NCI-H146 treated with DMSO at 0.1 percent for 48 hours (cell line): ENCODE results near the gene KIAA1210.

Experiments used
- DNase-seq: peaks from one replicate; lab custom pipeline; 2025; ENCODE audit not compliant: unreplicated experiment; lab: John Stamatoyannopoulos, UW

Gene KIAA1210

GRCh38 chrX:119093991-119094735 lies 33.4 kb downstream of the KIAA1210 start:
- no peak for DNase-seq

GRCh38 chrX:119090627-119091026 lies 37.0 kb downstream of the KIAA1210 start:
- no peak for DNase-seq

DNA sequence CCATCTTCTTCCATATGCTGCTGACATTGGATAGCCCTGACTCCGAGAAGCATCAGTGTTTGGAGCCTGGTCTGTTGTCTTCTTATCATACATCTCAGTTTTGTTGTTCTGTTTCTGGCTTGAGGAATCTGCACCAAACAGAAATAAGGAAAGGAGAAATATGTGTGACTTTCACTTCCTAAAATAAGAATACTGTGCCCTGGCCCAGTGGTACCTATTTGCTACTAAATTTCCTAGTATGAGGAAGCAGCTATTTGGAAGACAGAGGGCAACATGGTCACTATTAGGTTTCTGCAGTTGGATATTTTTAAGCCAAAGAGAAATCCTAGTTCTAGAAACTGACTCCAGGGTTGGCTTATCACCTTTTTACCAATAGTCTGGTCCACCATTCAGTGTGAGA lies 38.0 kb downstream of the KIAA1210 start:
- DNase-seq = no peak

- DNase-seq = no peak
Observed at GRCh38 chrX:119087121-119087520, 40.5 kb downstream of the KIAA1210 start.

DNA sequence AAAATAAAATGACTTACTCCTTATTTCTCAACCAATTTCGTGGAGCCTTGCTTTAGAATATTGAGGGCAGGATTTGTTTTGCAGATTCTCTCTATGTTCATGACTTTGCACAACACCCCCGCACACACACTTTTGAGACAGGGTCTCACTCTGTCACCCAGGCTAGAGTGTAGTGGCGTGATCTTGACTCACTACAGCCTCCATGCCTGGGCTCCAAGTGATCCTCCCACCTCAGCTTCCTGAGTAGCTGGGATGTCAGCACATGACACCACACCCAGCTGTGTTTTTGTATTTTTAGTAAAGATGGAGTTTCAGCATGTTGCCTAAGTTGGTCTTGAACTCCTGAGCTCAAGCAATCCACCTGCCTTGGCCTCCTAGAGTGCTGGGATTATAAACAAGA lies 42.8 kb downstream of the KIAA1210 start:
- DNase-seq = no peak

- no peak for DNase-seq
Observed at GRCh38 chrX:119082278-119082677, 45.3 kb downstream of the KIAA1210 start.

GRCh38 chrX:119075270-119076025 lies 52.2 kb downstream of the KIAA1210 start:
- no peak for DNase-seq

GRCh38 chrX:119073911-119074310 lies 53.7 kb downstream of the KIAA1210 start:
- no peak for DNase-seq

- DNase-seq = no peak
Observed at GRCh38 chrX:119073200-119073905, 54.3 kb downstream of the KIAA1210 start.

DNA sequence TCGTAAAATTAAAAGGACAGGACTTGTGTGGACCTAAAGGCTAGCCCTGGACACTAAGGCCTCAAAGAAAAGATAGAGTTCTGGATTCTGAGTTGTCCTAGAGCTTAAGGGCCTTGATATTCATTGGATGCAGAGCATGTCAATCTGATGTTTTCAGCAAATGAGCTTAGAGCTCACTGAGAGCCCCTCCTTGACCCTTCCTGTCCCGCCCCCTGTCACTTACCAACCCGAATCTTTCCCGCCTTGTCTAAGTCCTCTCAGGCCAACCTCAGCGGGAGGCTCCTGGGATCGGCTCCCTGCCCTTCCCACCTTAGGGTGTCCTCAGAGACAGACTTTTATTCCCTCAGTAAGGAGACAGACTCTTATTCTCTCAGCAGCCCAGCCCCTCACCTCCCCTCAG lies 54.9 kb downstream of the KIAA1210 start, which contains the start of gene CT47C1:
CT47C1 (plus strand) TSS at position 250 of the 400 bp plus-strand sequence. CDS start 233 bp downstream, outside the sequence.
- DNase-seq = no peak

DNA sequence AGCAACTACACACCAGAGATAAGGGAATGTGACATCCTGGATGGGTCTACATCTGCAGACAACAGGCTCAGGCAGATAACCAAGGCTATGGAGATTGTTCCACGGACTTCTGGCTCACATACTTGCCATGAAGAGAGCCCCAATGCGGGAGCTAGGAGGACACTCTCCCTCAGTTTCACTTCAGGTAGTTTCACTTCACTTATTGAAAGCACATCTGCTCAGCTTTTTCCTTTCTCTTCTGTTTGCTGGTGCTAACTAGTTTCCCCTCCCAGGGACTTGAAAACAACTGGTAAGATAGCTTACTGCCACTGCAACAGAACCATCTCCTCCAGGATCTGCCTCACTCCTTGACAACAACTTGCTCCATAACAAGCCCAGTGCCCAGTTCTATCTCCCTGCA lies 56.2 kb downstream of the KIAA1210 start:
- DNase-seq = no peak

DNA sequence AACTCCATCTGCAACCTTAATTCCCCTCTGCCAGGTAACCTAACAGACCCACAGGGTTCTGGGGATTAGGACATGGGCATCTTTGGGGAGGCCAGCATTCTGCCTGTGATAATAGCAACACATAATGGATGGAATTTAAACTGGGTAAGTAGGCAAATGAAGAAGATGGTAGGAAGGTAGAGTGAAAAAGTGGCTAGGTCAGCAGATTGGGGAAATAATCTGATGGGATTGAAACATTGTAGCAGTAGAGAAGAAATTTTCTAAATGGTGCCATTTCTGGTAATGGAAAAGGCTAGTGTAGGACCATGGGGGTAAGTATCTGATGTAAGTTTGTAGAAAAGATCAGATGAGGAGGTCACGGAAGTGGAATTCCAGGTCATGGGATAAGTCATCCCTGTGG lies 57.9 kb downstream of the KIAA1210 start:
- no peak for DNase-seq

- no peak for DNase-seq
Observed at GRCh38 chrX:119069128-119069527, 58.5 kb downstream of the KIAA1210 start.

DNA sequence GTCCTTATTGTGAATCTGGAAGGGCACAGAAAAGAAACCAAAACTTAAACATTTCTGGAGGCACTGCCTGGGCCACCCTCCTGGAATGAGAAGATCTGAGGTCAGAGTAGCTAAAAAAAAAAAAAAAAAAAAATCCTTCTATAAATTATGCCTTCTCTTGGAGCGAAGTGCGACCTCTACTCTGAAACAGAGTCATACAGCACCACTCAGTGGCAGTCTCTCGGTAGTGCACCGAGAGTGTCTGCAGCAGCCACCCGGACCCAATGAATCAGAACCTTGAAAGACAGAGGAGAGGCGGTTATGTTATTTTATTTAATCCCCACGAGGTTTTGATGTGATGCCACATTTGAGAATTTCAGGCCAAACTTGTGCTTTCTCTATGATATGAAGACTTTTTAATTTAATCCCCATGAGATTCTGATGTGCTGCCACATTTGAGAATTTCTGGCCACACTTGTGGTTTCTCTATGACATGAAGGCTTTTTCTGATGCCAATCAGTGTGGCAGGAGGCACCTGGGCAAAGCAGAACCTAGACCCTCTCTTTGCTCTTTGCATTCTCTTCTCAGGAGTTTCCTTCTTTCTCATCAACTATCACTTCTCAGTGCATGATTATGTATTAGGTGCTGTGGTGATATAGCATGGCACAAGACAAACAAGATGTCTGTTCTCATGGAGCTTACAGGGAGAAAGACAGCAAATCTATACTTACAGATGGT lies 60.4 kb downstream of the KIAA1210 start:
- DNase-seq = no peak

GRCh38 chrX:119063428-119063827 lies 64.2 kb downstream of the KIAA1210 start:
- no peak for DNase-seq

- DNase-seq = no peak
Observed at GRCh38 chrX:119062750-119063374, 64.8 kb downstream of the KIAA1210 start.

GRCh38 chrX:119055687-119056086 lies 71.9 kb downstream of the KIAA1210 start:
- DNase-seq = no peak

- DNase-seq = no peak
Observed at GRCh38 chrX:119045884-119046283, 81.7 kb downstream of the KIAA1210 start.

- no peak for DNase-seq
Observed at GRCh38 chrX:119042996-119043395, 84.6 kb downstream of the KIAA1210 start.

GRCh38 chrX:119042040-119042439 lies 85.6 kb downstream of the KIAA1210 start:
- no peak for DNase-seq

DNA sequence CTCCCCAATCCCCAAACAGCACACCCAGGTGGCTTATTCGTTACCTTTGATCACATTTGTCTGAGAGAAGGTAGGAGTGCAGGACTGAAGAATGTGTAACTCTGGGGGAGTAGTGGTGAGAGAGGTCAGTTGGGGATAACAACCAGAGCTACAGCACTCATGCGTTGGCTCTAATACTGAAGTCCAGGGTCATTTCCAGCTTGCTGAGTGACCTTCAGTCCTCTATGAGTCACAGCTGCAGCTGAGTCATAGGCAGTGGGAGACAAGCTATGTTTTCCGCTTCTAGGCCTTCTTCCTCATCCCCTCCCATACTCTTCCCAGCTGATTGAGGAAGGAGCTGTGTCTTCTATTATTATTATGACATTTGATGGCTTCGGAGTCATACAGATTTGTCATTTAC lies 86.4 kb downstream of the KIAA1210 start:
- DNase-seq = no peak
